ENCODE measurements around the gene KIRREL1.

DNA sequence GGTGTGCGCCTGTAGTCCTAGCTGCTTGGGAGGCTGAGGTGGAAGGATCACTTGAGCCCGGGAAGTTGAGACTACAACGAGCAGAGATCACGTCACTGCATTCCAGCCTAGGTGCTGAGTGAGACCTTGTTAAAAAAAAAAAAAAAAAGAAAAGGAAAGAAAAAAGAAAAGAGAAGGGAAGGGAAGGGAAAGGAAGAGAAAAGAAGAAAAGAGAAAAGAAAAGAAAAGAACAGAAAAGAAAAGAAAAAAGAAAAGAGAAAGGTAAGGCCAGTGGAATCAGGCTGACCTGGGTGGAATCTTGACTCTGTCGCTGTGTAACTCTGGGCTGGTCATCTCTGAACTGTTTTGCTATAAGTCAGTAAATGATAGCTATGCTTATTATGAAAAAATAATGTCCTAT, 33.7 kb upstream of the KIRREL1 start:
- TF ChIP-seq, protein P1, sequence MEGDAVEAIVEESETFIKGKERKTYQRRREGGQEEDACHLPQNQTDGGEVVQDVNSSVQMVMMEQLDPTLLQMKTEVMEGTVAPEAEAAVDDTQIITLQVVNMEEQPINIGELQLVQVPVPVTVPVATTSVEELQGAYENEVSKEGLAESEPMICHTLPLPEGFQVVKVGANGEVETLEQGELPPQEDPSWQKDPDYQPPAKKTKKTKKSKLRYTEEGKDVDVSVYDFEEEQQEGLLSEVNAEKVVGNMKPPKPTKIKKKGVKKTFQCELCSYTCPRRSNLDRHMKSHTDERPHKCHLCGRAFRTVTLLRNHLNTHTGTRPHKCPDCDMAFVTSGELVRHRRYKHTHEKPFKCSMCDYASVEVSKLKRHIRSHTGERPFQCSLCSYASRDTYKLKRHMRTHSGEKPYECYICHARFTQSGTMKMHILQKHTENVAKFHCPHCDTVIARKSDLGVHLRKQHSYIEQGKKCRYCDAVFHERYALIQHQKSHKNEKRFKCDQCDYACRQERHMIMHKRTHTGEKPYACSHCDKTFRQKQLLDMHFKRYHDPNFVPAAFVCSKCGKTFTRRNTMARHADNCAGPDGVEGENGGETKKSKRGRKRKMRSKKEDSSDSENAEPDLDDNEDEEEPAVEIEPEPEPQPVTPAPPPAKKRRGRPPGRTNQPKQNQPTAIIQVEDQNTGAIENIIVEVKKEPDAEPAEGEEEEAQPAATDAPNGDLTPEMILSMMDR (conservative IDR thresholded peaks at IDR 0.05; ENCODE audit: low read depth, low read length), result no peak
- TF ChIP-seq EZH2 (IDR thresholded peaks at IDR 0.05; ENCODE audit: borderline replicate concordance, low read depth, low read length, poor library complexity, severe bottlenecking), result no peak
